ENCODE data around the gene MAD1L1.

The MAD1L1 gene

GRCh38 chr7:1952169-1952760 lies 280.5 kb downstream of the MAD1L1 start:
- no peak for DNase-seq (ENCODE audit: low read depth)

GRCh38 chr7:1951600-1951999 lies 281.1 kb downstream of the MAD1L1 start:
- DNase-seq (ENCODE audit: low read depth) = no peak

- DNase-seq (ENCODE audit: low read depth) = no peak
Observed at GRCh38 chr7:1951159-1951536, 281.6 kb downstream of the MAD1L1 start.

- DNase-seq (ENCODE audit: low read depth) = no peak
Observed at GRCh38 chr7:1950452-1951158, 282.1 kb downstream of the MAD1L1 start.

GRCh38 chr7:1950066-1950451 lies 282.7 kb downstream of the MAD1L1 start:
- no peak for DNase-seq (ENCODE audit: low read depth)

GRCh38 chr7:1949681-1950055 lies 283.1 kb downstream of the MAD1L1 start:
- no peak for DNase-seq (ENCODE audit: low read depth)

GRCh38 chr7:1948887-1949680 lies 283.7 kb downstream of the MAD1L1 start:
- no peak for DNase-seq (ENCODE audit: low read depth)

GRCh38 chr7:1948301-1948796 lies 284.4 kb downstream of the MAD1L1 start:
- DNase-seq (ENCODE audit: low read depth) = no peak

GRCh38 chr7:1947586-1948217 lies 285.0 kb downstream of the MAD1L1 start:
- no peak for DNase-seq (ENCODE audit: low read depth)

- DNase-seq (ENCODE audit: low read depth) = no peak
Observed at GRCh38 chr7:1946773-1947450, 285.8 kb downstream of the MAD1L1 start.

- no peak for DNase-seq (ENCODE audit: low read depth)
Observed at GRCh38 chr7:1946025-1946772, 286.5 kb downstream of the MAD1L1 start.

GRCh38 chr7:1945558-1945957 lies 287.2 kb downstream of the MAD1L1 start:
- no peak for DNase-seq (ENCODE audit: low read depth)

GRCh38 chr7:1944619-1945210 lies 288.0 kb downstream of the MAD1L1 start:
- no peak for DNase-seq (ENCODE audit: low read depth)

- no peak for DNase-seq (ENCODE audit: low read depth)
Observed at GRCh38 chr7:1943933-1944618, 288.7 kb downstream of the MAD1L1 start.

- DNase-seq (ENCODE audit: low read depth) = no peak
Observed at GRCh38 chr7:1943326-1943725, 289.4 kb downstream of the MAD1L1 start.

- no peak for DNase-seq (ENCODE audit: low read depth)
Observed at GRCh38 chr7:1942941-1943289, 289.8 kb downstream of the MAD1L1 start.

GRCh38 chr7:1942243-1942940 lies 290.4 kb downstream of the MAD1L1 start:
- DNase-seq (ENCODE audit: low read depth) = no peak

- no peak for DNase-seq (ENCODE audit: low read depth)
Observed at GRCh38 chr7:1941464-1942242, 291.1 kb downstream of the MAD1L1 start.

- no peak for DNase-seq (ENCODE audit: low read depth)
Observed at GRCh38 chr7:1940863-1941262, 291.9 kb downstream of the MAD1L1 start.

Data from fibroblast of gingiva (primary cell).